K562 (cell line): ENCODE results near the gene SPOUT1. TPM values are rescaled to one million over a fixed set of nuclear protein-coding genes. Genes with fewer than 3 reads are reported as not detected.

Experiments used
- DNMT1 ChIP-seq: fragments of 450-650 bp; IDR thresholded peaks from 2 replicates; pipeline ENCODE4 v1.6.1; 2016; ENCODE audit warnings: antibody characterized with exemption, mild to moderate bottlenecking
- GABPA ChIP-seq: fragments of 200-800 bp; sonication (Bioruptor generic); conservative IDR thresholded peaks from 2 replicates; pipeline ENCODE4 v1.6.1; 2016; ENCODE audit warnings: low read depth, missing genetic modification characterization, missing compliant biosample characterization
- HIVEP1 ChIP-seq: fragments of 250-450 bp; sonication (Bioruptor Pico); IDR thresholded peaks from 2 replicates; pipeline ENCODE4 v1.4.0; 2020; ENCODE audit warnings: mild to moderate bottlenecking
- JUNB ChIP-seq: fragments of 450-650 bp; formaldehyde crosslinking; conservative IDR thresholded peaks from 2 replicates; pipeline ENCODE4 v1.4.0; 2020; ENCODE audit warnings: mild to moderate bottlenecking
- NFE2L1 ChIP-seq: fragments of 450-650 bp; IDR thresholded peaks from 2 replicates; pipeline ENCODE4 v1.6.1; 2016; ENCODE audit warnings: missing genetic modification characterization, low read depth, mild to moderate bottlenecking, missing compliant biosample characterization, moderate library complexity, borderline replicate concordance
- TSC22D4 ChIP-seq: fragments of 450-650 bp; IDR thresholded peaks from 2 replicates; pipeline ENCODE4 v1.6.1; 2016; ENCODE audit warnings: missing genetic modification characterization, missing biosample characterization, control low read depth
- ZKSCAN3 ChIP-seq: fragments of 250-450 bp; sonication (Bioruptor Pico); IDR thresholded peaks from 2 replicates; pipeline ENCODE4 v1.4.0; 2020
- polyA plus RNA-seq, 8 experiments: library from polyadenylated mRNA; depleted of rRNA in 4 of 8; stranded (reverse) in 5 of 8; unstranded in 3 of 8; fragments of >200 nt; fragmentation: Nextera tagmentation in 2 of 8; fragmentation: Illumina TruSeq in 1 of 8; extraction: Ambion mirVana in 2 of 8; extraction: Trizol in 1 of 8; gene quantifications; 2 replicates each; pipeline versions ENCODE4 v1.2.1 to v1.2.3, GENCODE V29; 2011 to 2014; ENCODE audit warnings: inconsistent platforms in 1 of 8, missing spikeins in 1 of 8
- total RNA-seq, 7 experiments: library from RNA; depleted of rRNA in 6 of 7; stranded (reverse); fragments of >200 nt in 6 of 7; fragmentation: Illumina TruSeq in 2 of 7; extraction: Trizol in 2 of 7; gene quantifications; 2 replicates each; pipeline versions ENCODE4 v1.2.1 to v1.2.3, GENCODE V29; 2011 to 2021; ENCODE audit warnings: low replicate concordance in 1 of 7
- TF ChIP-seq, protein P1 (sequence below), 2 experiments: IDR thresholded peaks; 2 replicates each; pipeline ENCODE4 v1.6.1; 2011; ENCODE audit warnings: borderline replicate concordance in 1 of 2, control low read depth in 1 of 2, low read depth in 1 of 2, low read length in 1 of 2, mild to moderate bottlenecking in 1 of 2, mixed read lengths in 1 of 2, moderate library complexity in 1 of 2; ENCODE audit not compliant: insufficient read depth in 1 of 2, insufficient read length in 1 of 2, poor library complexity in 1 of 2, severe bottlenecking in 1 of 2; ENCODE audit errors: extremely low read depth in 1 of 2
- TF ChIP-seq, protein P2 (sequence below), 2 experiments: fragments of 450-650 bp; formaldehyde crosslinking in 1 of 2; IDR thresholded peaks; 2 replicates each; pipeline versions ENCODE4 v1.4.0 to v1.6.1; 2014 to 2020; ENCODE audit warnings: mild to moderate bottlenecking in 2 of 2, borderline replicate concordance in 1 of 2, low read depth in 1 of 2
- TF ChIP-seq, protein P3 (sequence below): sonication (generic); formaldehyde crosslinking; IDR thresholded peaks from 2 replicates; pipeline ENCODE4 v1.8.0; 2022; ENCODE audit warnings: mild to moderate bottlenecking, missing genetic modification reagents
- TF ChIP-seq, protein P4 (sequence below): fragments of 450-650 bp; IDR thresholded peaks from 2 replicates; pipeline ENCODE4 v1.7.0; 2016; ENCODE audit warnings: borderline replicate concordance
- TF ChIP-seq, protein P5 (sequence below): fragments of 250-450 bp; sonication (Bioruptor Pico); IDR thresholded peaks from 2 replicates; pipeline ENCODE4 v1.5.0; 2020; ENCODE audit warnings: mild to moderate bottlenecking

The SPOUT1 gene
- total and polyA plus RNA-seq, 9 of the 15 experiments (the other 6 are each of a cell fraction or from before 2014, with no cell fraction given) = 10.6 to 121 (median 37.4) TPM

DNA sequence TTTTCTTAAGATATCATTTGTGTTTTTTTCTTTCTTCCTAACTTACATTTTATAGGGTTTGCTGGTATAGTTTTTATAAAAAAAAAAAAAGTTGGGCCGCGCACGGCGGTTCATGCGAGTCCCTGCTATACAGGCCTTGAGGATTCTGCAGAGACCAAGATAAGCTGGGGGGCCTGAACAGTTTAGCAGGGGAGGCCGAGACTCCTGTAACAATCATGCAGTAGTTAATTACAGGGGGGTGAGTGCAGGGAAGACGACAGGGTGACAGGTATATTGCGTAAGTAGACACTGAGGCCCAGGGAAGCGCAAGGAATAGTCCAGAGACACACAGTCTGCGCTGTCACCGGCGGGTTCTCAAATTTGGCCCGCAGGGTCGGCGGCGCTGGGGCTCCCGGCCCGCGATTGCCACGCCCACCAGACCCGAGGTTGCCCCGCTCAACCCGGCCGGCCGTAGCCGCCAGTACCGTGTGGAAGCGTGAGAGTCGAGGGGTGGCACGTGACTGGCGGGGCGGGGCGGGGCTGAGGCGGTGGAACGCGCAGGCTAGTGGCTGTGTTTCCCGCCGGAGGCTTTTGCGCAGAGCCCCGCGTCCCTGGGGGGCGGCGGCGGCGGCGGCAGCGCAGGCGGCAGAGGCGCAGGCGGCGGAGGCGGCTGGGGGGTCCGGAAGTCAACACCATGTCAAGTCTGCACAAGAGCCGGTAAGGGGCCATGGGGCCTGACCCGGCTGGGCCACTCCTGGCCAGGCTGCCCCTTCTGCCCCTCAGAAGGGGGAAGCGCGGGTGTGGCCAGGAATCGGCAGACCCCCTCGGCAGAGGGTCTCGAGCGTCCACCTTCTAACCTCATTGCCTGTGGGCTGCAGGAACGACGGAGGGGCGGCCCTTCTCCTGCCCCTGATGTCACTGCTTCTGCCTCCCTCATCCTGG is 42.7 kb downstream of the SPOUT1 start, which contains the start of gene TBC1D13 (continued):
- no peak for TF ChIP-seq NFE2L1 (tag)
- no peak for TF ChIP-seq TSC22D4 (tag)
- peak; percentile 92 for TF ChIP-seq GABPA
- TF ChIP-seq, protein P1, sequence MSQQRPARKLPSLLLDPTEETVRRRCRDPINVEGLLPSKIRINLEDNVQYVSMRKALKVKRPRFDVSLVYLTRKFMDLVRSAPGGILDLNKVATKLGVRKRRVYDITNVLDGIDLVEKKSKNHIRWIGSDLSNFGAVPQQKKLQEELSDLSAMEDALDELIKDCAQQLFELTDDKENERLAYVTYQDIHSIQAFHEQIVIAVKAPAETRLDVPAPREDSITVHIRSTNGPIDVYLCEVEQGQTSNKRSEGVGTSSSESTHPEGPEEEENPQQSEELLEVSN (IDR thresholded peaks at IDR 0.05; ENCODE audit: borderline replicate concordance in 1 of 2, extremely low read depth in 1 of 2, insufficient read depth in 1 of 2, insufficient read length in 1 of 2, low read depth in 1 of 2, low read length in 1 of 2, poor library complexity in 1 of 2, severe bottlenecking in 1 of 2) = peak; percentile 97 to 100
- TF ChIP-seq, protein P2, sequence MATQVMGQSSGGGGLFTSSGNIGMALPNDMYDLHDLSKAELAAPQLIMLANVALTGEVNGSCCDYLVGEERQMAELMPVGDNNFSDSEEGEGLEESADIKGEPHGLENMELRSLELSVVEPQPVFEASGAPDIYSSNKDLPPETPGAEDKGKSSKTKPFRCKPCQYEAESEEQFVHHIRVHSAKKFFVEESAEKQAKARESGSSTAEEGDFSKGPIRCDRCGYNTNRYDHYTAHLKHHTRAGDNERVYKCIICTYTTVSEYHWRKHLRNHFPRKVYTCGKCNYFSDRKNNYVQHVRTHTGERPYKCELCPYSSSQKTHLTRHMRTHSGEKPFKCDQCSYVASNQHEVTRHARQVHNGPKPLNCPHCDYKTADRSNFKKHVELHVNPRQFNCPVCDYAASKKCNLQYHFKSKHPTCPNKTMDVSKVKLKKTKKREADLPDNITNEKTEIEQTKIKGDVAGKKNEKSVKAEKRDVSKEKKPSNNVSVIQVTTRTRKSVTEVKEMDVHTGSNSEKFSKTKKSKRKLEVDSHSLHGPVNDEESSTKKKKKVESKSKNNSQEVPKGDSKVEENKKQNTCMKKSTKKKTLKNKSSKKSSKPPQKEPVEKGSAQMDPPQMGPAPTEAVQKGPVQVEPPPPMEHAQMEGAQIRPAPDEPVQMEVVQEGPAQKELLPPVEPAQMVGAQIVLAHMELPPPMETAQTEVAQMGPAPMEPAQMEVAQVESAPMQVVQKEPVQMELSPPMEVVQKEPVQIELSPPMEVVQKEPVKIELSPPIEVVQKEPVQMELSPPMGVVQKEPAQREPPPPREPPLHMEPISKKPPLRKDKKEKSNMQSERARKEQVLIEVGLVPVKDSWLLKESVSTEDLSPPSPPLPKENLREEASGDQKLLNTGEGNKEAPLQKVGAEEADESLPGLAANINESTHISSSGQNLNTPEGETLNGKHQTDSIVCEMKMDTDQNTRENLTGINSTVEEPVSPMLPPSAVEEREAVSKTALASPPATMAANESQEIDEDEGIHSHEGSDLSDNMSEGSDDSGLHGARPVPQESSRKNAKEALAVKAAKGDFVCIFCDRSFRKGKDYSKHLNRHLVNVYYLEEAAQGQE (IDR thresholded peaks at IDR 0.05; ENCODE audit: borderline replicate concordance) = peak; percentile 85
- TF ChIP-seq, protein P2 (CRISPR knock-in tag; IDR thresholded peaks at IDR 0.05; ENCODE audit: low read depth) = no peak
- TF ChIP-seq DNMT1 = no peak
- TF ChIP-seq, protein P3, sequence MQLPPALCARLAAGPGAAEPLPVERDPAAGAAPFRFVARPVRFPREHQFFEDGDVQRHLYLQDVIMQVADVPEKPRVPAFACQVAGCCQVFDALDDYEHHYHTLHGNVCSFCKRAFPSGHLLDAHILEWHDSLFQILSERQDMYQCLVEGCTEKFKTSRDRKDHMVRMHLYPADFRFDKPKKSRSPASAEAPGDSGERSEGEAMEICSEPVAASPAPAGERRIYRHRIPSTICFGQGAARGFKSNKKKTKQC = peak; percentile 97
- TF ChIP-seq HIVEP1 (CRISPR knock-in tag) = no peak
- no peak for TF ChIP-seq JUNB (CRISPR knock-in tag)
- TF ChIP-seq ZKSCAN3 = no peak
- TF ChIP-seq, protein P4, sequence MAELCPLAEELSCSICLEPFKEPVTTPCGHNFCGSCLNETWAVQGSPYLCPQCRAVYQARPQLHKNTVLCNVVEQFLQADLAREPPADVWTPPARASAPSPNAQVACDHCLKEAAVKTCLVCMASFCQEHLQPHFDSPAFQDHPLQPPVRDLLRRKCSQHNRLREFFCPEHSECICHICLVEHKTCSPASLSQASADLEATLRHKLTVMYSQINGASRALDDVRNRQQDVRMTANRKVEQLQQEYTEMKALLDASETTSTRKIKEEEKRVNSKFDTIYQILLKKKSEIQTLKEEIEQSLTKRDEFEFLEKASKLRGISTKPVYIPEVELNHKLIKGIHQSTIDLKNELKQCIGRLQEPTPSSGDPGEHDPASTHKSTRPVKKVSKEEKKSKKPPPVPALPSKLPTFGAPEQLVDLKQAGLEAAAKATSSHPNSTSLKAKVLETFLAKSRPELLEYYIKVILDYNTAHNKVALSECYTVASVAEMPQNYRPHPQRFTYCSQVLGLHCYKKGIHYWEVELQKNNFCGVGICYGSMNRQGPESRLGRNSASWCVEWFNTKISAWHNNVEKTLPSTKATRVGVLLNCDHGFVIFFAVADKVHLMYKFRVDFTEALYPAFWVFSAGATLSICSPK = no peak
- TF ChIP-seq, protein P5, sequence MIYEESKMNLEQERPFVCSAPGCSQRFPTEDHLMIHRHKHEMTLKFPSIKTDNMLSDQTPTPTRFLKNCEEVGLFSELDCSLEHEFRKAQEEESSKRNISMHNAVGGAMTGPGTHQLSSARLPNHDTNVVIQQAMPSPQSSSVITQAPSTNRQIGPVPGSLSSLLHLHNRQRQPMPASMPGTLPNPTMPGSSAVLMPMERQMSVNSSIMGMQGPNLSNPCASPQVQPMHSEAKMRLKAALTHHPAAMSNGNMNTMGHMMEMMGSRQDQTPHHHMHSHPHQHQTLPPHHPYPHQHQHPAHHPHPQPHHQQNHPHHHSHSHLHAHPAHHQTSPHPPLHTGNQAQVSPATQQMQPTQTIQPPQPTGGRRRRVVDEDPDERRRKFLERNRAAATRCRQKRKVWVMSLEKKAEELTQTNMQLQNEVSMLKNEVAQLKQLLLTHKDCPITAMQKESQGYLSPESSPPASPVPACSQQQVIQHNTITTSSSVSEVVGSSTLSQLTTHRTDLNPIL = no peak
